22Rv1 (cell line): Measurements from ENCODE around the gene DNAJC2.

Experiments used
- ZFX ChIP-seq: fragments of 450-650 bp; IDR thresholded peaks from 2 replicates; pipeline ENCODE4 v1.6.1; 2017; ENCODE audit warnings: antibody characterized with exemption, borderline replicate concordance
- TF ChIP-seq, protein P1 (sequence below): fragments of 450-650 bp; IDR thresholded peaks from 2 replicates; pipeline ENCODE4 v1.5.1; 2017; ENCODE audit warnings: mild to moderate bottlenecking

GRCh38 chr7:103348959-103349358 lies 4.4 kb upstream of the DNAJC2 start:
- TF ChIP-seq, protein P1, sequence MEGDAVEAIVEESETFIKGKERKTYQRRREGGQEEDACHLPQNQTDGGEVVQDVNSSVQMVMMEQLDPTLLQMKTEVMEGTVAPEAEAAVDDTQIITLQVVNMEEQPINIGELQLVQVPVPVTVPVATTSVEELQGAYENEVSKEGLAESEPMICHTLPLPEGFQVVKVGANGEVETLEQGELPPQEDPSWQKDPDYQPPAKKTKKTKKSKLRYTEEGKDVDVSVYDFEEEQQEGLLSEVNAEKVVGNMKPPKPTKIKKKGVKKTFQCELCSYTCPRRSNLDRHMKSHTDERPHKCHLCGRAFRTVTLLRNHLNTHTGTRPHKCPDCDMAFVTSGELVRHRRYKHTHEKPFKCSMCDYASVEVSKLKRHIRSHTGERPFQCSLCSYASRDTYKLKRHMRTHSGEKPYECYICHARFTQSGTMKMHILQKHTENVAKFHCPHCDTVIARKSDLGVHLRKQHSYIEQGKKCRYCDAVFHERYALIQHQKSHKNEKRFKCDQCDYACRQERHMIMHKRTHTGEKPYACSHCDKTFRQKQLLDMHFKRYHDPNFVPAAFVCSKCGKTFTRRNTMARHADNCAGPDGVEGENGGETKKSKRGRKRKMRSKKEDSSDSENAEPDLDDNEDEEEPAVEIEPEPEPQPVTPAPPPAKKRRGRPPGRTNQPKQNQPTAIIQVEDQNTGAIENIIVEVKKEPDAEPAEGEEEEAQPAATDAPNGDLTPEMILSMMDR = no peak
- TF ChIP-seq ZFX = no peak
